ENCODE results near the gene BSPRY.

BSPRY gene

DNA sequence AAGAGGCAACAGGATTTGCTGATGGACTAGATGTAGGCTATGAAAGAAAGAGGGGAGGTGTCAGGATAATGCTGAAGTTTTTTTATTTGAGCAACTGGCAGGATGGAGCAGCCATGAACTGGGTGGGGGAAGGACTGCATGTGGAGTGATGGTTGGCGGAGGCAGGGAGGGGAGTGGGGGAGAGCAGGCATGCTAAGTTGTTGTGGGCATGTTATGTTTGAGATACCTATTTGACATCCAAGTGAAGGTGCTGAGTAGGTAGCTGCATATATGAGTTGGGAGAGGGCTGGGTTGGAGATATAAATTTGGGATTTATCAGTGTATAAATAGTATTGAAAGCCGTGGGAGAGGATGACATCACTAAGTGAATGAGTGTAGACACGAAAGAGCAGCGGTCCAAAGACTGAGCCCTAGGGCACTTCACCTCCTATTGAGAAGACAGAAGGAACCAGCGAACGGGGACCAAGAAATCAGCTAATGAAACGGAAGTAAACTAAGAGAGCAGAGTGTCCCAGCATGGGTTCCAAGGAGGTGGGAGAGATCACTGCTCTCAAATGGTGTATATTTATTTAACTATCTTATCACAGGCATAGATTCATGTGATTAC is 7.4 kb downstream of the BSPRY start:
- in situ Hi-C loops (cut with HindIII; ENCODE audit: low pct_ligation_motif_present, low sequenced_read_pairs), result no loop called here
- DNase-seq, result no peak
- TF ChIP-seq, protein P1, sequence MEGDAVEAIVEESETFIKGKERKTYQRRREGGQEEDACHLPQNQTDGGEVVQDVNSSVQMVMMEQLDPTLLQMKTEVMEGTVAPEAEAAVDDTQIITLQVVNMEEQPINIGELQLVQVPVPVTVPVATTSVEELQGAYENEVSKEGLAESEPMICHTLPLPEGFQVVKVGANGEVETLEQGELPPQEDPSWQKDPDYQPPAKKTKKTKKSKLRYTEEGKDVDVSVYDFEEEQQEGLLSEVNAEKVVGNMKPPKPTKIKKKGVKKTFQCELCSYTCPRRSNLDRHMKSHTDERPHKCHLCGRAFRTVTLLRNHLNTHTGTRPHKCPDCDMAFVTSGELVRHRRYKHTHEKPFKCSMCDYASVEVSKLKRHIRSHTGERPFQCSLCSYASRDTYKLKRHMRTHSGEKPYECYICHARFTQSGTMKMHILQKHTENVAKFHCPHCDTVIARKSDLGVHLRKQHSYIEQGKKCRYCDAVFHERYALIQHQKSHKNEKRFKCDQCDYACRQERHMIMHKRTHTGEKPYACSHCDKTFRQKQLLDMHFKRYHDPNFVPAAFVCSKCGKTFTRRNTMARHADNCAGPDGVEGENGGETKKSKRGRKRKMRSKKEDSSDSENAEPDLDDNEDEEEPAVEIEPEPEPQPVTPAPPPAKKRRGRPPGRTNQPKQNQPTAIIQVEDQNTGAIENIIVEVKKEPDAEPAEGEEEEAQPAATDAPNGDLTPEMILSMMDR (IDR thresholded peaks at IDR 0.05; ENCODE audit: low read depth, low read length, missing control alignments), result no peak
- H3K27me3 ChIP-seq (replicated peaks), result peaks cover 17% of the 10 kb centered on the region
- no peak overlapping the region for H3K4me3 ChIP-seq (ENCODE audit: low read depth, low read length)
- no peaks in the 10 kb centered on the region for H3K36me3 ChIP-seq (replicated peaks)
- H3K27ac ChIP-seq, result no peak overlapping the region

DNA sequence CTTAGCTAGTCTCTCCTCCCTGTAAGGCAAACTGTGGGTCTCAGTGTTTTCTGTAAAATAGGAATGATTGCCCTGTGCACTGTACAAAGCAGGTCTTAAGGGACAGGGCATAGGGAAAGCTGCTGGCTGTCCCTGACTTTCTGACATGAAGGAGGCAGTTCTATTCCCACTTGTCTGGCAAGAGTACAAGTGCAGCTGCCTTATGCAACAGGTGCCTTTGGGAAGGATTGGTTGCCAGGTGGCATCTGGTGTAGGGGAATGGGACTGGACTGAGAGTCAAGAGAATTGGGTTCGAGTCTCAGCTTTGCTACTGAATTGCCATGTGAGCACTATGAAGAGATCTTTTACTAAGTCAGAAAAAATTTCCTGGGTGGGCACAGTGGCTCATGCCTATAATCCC is 10.0 kb downstream of the BSPRY start:
- no peak for DNase-seq
- in situ Hi-C loops (cut with HindIII; ENCODE audit: low pct_ligation_motif_present, low sequenced_read_pairs), result no loop called here
- Histone ChIP-seq H3K27ac (no peak overlapping the region), H3K36me3 (replicated peaks) (no peaks in the 10 kb centered on the region), H3K4me3 (ENCODE audit: low read depth, low read length) (no peak overlapping the region), H3K27me3 (replicated peaks) (peaks cover 5% of the 10 kb centered on the region)
- TF ChIP-seq, protein P1 (IDR thresholded peaks at IDR 0.05; ENCODE audit: low read depth, low read length, missing control alignments), result no peak

DNA sequence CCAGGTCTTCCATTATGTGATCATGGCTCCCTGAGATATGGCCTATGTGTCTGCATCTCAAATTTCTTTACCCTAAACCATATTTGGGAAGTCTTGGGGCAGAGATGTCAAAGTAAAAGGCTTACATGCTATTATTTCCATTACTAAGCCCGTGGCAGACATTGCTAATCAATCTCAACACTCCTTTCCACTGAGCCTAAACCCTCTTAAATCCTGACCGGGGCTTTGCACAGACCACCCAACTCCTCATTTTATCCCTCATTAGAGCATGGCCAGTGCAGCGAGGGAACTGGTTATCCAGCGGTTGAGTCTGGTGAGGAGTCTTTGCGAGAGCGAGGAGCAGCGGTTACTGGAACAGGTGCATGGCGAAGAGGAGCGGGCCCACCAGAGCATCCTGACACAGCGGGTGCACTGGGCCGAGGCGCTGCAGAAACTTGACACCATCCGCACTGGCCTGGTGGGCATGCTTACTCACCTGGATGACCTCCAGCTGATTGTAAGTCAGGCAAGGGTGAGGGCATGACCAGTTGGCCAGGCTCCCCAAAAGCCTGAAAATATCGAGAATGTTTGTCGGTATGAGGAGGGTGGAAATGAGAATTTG is 11.0 kb downstream of the BSPRY start:
- TF ChIP-seq, protein P1 (IDR thresholded peaks at IDR 0.05; ENCODE audit: low read depth, low read length, missing control alignments), result no peak
- no peak for DNase-seq
- H3K36me3 ChIP-seq (replicated peaks), result no peaks in the 10 kb centered on the region
- H3K4me3 ChIP-seq (ENCODE audit: low read depth, low read length), result no peak overlapping the region
- H3K27me3 ChIP-seq (replicated peaks), result peaks cover 5% of the 10 kb centered on the region
- H3K27ac ChIP-seq, result no peak overlapping the region
- in situ Hi-C loops (cut with HindIII; ENCODE audit: low pct_ligation_motif_present, low sequenced_read_pairs), result no loop called here

DNA sequence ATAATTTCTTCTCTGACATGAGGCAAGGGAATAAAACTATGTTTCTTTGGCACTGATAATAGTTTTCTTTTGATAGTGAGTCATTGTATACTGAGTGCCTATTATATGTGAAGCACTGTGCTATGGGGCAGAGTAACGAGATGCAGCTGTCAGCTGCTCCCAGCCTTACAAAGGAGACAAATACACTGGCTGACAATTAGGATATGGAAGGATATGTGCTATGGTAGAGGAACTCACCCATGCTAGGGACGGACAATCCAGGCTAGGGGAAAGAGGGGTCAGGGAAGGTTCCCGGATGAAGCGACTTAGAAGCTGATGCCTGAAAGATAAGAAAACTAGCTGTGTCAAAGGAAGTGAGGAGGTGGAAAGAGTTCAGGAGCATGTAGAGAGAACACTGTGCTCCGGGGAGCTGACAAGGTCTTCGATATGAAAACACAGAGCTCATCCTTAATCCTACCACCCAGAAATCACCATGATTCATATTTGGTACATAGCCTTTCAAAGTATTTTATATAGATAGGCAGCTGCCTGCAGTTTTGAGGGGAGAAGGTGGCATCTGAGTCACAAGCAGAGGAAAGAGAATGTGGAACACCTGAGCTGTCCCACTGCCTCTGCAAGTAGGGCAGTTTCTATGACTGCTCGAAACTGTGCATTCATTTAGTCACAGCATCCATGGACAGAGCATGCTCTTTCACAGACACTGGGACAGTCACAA is 12.1 kb downstream of the BSPRY start:
- in situ Hi-C loops (cut with HindIII; ENCODE audit: low pct_ligation_motif_present, low sequenced_read_pairs), result no loop called here
- Histone ChIP-seq H3K27ac (no peak overlapping the region), H3K36me3 (replicated peaks) (no peaks in the 10 kb centered on the region), H3K27me3 (replicated peaks) (peaks cover 5% of the 10 kb centered on the region), H3K4me3 (ENCODE audit: low read depth, low read length) (no peak overlapping the region)
- TF ChIP-seq, protein P1 (IDR thresholded peaks at IDR 0.05; ENCODE audit: low read depth, low read length, missing control alignments), result no peak
- DNase-seq, result peak; percentile 38

DNA sequence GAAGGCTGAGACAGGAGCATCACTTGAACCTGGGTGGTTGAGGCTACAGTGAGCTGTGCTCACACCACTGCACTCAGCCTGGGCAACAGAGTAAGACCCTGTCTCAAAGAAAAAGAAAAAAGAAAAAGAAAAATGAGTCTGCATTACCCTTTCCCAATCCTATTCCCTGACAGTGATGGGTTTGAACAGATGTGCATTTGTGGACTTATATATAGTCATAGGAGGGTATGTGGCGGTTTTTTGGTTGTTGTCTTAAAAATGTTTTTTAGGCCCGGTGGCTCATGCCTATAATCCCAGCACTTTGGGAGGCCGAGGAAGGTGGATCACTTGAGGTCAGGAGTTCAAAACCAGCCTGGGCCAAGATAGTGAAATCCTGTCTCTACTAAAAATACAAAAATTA is 14.0 kb downstream of the BSPRY start:
- in situ Hi-C loops (cut with HindIII; ENCODE audit: low pct_ligation_motif_present, low sequenced_read_pairs), result no loop called here
- no peaks in the 10 kb centered on the region for H3K36me3 ChIP-seq (replicated peaks)

More for the DNA sequence above, 14.0 kb downstream of the BSPRY start:
- no peak overlapping the region for H3K4me3 ChIP-seq (ENCODE audit: low read depth, low read length)
- TF ChIP-seq, protein P1 (IDR thresholded peaks at IDR 0.05; ENCODE audit: low read depth, low read length, missing control alignments), result no peak
- DNase-seq, result no peak
- no peak overlapping the region for H3K27ac ChIP-seq
- no peaks in the 10 kb centered on the region for H3K27me3 ChIP-seq (replicated peaks)

All from brain microvascular endothelial cell (primary cell).